HCT116 (cell line): ENCODE data around the gene SLC27A2.

Source experiments
- CBX3 ChIP-seq: IDR thresholded peaks from 2 replicates; pipeline ENCODE4 v1.6.1; 2012; ENCODE audit warnings: low read depth
- CEBPB ChIP-seq: IDR thresholded peaks from 2 replicates; pipeline ENCODE4 v1.6.1; 2012; ENCODE audit warnings: low read depth
- EZH2 ChIP-seq: fragments of 200-600 bp; sonication (generic); IDR thresholded peaks from 2 replicates; pipeline ENCODE4 v1.6.1; 2017; ENCODE audit warnings: antibody characterized with exemption, mixed run types
- EZH2phosphoT487 ChIP-seq: fragments of 200-600 bp; IDR thresholded peaks from 2 replicates; pipeline ENCODE4 v1.6.1; 2018; ENCODE audit warnings: antibody characterized with exemption, borderline replicate concordance
- JUND ChIP-seq: IDR thresholded peaks from 2 replicates; pipeline ENCODE4 v1.6.1; 2012
- POLR2A ChIP-seq: IDR thresholded peaks from 2 replicates; pipeline ENCODE4 v1.7.0; 2011; ENCODE audit warnings: borderline replicate concordance; ENCODE audit not compliant: insufficient read depth, insufficient read length; ENCODE audit errors: extremely low read depth
- POLR2AphosphoS5 ChIP-seq: IDR thresholded peaks from 2 replicates; pipeline ENCODE4 v1.6.1; 2011; ENCODE audit warnings: mild to moderate bottlenecking, low read depth, low read length, moderate library complexity
- RAD21 ChIP-seq: IDR thresholded peaks from 2 replicates; pipeline ENCODE4 v1.6.1; 2012; ENCODE audit warnings: low read depth, mild to moderate bottlenecking
- SP1 ChIP-seq: IDR thresholded peaks from 2 replicates; pipeline ENCODE4 v1.6.1; 2012; ENCODE audit warnings: low read depth
- YY1 ChIP-seq: IDR thresholded peaks from 2 replicates; pipeline ENCODE4 v1.6.1; 2011; ENCODE audit warnings: low read length, low read depth, moderate library complexity, mild to moderate bottlenecking; ENCODE audit not compliant: insufficient replicate concordance; ENCODE audit errors: extremely low read depth
- ZNF274 ChIP-seq: fragments of 200-500 bp; sonication (Bioruptor generic); IDR thresholded peaks from 2 replicates; pipeline ENCODE4 v1.6.1; 2014; ENCODE audit warnings: mild to moderate bottlenecking, low read depth, low read length, inconsistent platforms
- TF ChIP-seq, protein P1 (sequence below), 3 experiments: fragments of 200-600 bp in 1 of 3; sonication (generic) in 1 of 3; IDR thresholded peaks in 2 of 3; conservative IDR thresholded peaks in 1 of 3; 2 replicates each; pipeline ENCODE4 v1.5.1; 2012 to 2017; ENCODE audit warnings: low read depth in 2 of 3, low read length in 2 of 3, antibody characterized with exemption in 1 of 3, borderline replicate concordance in 1 of 3, control low read depth in 1 of 3, mild to moderate bottlenecking in 1 of 3, mixed read lengths in 1 of 3, mixed run types in 1 of 3, moderate library complexity in 1 of 3; ENCODE audit not compliant: insufficient read depth in 1 of 3
- TF ChIP-seq, protein P2 (sequence below): IDR thresholded peaks from 2 replicates; pipeline ENCODE4 v1.6.1; 2012
- TF ChIP-seq, protein P3 (sequence below): IDR thresholded peaks from 2 replicates; pipeline ENCODE4 v1.6.1; 2012; ENCODE audit warnings: low read depth

DNA sequence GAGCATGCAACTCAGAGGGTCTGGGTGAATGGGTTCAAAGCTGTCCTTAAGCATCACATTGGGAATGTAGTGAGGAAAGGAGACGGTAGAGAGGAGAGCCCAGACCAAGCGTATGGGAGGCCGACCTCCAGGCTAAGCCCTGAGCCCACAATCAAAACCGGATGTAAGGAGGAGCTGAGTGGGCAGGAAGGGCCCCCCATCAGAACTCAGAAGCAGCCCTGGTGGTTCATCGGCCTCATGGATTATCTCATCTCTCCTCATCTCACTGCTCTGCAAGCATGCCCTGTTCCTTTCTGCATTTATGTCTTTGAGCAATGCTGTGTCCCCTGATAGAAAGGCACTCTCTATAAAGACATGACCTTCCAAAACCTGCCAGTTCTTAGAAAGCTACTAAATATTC, 77.3 kb downstream of the SLC27A2 start:
- TF ChIP-seq POLR2A: no peak
- TF ChIP-seq, protein P1, sequence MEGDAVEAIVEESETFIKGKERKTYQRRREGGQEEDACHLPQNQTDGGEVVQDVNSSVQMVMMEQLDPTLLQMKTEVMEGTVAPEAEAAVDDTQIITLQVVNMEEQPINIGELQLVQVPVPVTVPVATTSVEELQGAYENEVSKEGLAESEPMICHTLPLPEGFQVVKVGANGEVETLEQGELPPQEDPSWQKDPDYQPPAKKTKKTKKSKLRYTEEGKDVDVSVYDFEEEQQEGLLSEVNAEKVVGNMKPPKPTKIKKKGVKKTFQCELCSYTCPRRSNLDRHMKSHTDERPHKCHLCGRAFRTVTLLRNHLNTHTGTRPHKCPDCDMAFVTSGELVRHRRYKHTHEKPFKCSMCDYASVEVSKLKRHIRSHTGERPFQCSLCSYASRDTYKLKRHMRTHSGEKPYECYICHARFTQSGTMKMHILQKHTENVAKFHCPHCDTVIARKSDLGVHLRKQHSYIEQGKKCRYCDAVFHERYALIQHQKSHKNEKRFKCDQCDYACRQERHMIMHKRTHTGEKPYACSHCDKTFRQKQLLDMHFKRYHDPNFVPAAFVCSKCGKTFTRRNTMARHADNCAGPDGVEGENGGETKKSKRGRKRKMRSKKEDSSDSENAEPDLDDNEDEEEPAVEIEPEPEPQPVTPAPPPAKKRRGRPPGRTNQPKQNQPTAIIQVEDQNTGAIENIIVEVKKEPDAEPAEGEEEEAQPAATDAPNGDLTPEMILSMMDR (IDR thresholded peaks at IDR 0.05 in 2 of 3, conservative IDR thresholded peaks at IDR 0.05 in 1 of 3; ENCODE audit: borderline replicate concordance in 1 of 3, insufficient read depth in 1 of 3, low read depth in 2 of 3, low read length in 2 of 3): no peak
- TF ChIP-seq POLR2AphosphoS5: no peak
- TF ChIP-seq JUND: no peak
- TF ChIP-seq, protein P2, sequence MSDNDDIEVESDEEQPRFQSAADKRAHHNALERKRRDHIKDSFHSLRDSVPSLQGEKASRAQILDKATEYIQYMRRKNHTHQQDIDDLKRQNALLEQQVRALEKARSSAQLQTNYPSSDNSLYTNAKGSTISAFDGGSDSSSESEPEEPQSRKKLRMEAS: no peak
- TF ChIP-seq EZH2: no peak
- TF ChIP-seq ZNF274: no peak
- TF ChIP-seq RAD21: no peak
- no peak for TF ChIP-seq YY1
- TF ChIP-seq CEBPB: no peak
- no peak for TF ChIP-seq CBX3
- TF ChIP-seq SP1: no peak
- TF ChIP-seq EZH2phosphoT487: no peak
- TF ChIP-seq, protein P3, sequence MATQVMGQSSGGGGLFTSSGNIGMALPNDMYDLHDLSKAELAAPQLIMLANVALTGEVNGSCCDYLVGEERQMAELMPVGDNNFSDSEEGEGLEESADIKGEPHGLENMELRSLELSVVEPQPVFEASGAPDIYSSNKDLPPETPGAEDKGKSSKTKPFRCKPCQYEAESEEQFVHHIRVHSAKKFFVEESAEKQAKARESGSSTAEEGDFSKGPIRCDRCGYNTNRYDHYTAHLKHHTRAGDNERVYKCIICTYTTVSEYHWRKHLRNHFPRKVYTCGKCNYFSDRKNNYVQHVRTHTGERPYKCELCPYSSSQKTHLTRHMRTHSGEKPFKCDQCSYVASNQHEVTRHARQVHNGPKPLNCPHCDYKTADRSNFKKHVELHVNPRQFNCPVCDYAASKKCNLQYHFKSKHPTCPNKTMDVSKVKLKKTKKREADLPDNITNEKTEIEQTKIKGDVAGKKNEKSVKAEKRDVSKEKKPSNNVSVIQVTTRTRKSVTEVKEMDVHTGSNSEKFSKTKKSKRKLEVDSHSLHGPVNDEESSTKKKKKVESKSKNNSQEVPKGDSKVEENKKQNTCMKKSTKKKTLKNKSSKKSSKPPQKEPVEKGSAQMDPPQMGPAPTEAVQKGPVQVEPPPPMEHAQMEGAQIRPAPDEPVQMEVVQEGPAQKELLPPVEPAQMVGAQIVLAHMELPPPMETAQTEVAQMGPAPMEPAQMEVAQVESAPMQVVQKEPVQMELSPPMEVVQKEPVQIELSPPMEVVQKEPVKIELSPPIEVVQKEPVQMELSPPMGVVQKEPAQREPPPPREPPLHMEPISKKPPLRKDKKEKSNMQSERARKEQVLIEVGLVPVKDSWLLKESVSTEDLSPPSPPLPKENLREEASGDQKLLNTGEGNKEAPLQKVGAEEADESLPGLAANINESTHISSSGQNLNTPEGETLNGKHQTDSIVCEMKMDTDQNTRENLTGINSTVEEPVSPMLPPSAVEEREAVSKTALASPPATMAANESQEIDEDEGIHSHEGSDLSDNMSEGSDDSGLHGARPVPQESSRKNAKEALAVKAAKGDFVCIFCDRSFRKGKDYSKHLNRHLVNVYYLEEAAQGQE: no peak
